Trophoblast cell (in vitro differentiated cells and primary cell): Measurements from ENCODE around the gene DDX3X.
"Not testable (repeated sequence)": the region's sequence is repeated elsewhere in the genome, so short reads cannot be mapped to it uniquely, and the experiment has no call there.

Experiments used
- DNase-seq, 2 donors: peaks; one replicate each; pipeline ENCODE4 v3.0.0-alpha.2; 2016
- H2AFZ ChIP-seq: 2 replicates; pipeline ENCODE4 v1.6.1; 2013; ENCODE audit warnings: low read length, moderate library complexity, mild to moderate bottlenecking; ENCODE audit not compliant: insufficient read depth, poor library complexity
- H2AK5ac ChIP-seq: 2 replicates; pipeline ENCODE4 v1.6.1; 2013; ENCODE audit warnings: mild to moderate bottlenecking, low read length
- H2BK120ac ChIP-seq: 2 replicates; pipeline ENCODE4 v1.6.1; 2013; ENCODE audit warnings: low read length, mild to moderate bottlenecking, moderate library complexity; ENCODE audit not compliant: insufficient read depth, poor library complexity
- H2BK12ac ChIP-seq: 2 replicates; pipeline ENCODE4 v1.6.1; 2013; ENCODE audit warnings: mild to moderate bottlenecking, low read length, moderate library complexity
- H2BK5ac ChIP-seq: 2 replicates; pipeline ENCODE4 v1.6.1; 2013; ENCODE audit warnings: low read length, low read depth, moderate library complexity, mild to moderate bottlenecking; ENCODE audit not compliant: poor library complexity
- H3K14ac ChIP-seq: 2 replicates; pipeline ENCODE4 v1.6.1; 2013; ENCODE audit warnings: mild to moderate bottlenecking, low read length
- H3K18ac ChIP-seq: 2 replicates; pipeline ENCODE4 v1.6.1; 2013; ENCODE audit warnings: mild to moderate bottlenecking, low read length
- H3K23ac ChIP-seq: 2 replicates; pipeline ENCODE4 v1.6.1; 2013; ENCODE audit warnings: low read length
- H3K27ac ChIP-seq: 2 replicates; pipeline ENCODE4 v1.5.1; 2013; ENCODE audit warnings: low read depth, mild to moderate bottlenecking, inconsistent platforms, low read length, moderate library complexity
- H3K27me3 ChIP-seq: 2 replicates; pipeline ENCODE4 v1.6.1; 2013; ENCODE audit warnings: inconsistent platforms, mild to moderate bottlenecking, low read length, moderate library complexity; ENCODE audit not compliant: insufficient read depth
- H3K36me3 ChIP-seq, 2 experiments: 1 replicate in 1 of 2; 2 replicates in 1 of 2; pipeline ENCODE4 v1.6.1; 2013; ENCODE audit warnings: low read length in 2 of 2, mild to moderate bottlenecking in 2 of 2, moderate library complexity in 1 of 2; ENCODE audit not compliant: insufficient read depth in 2 of 2, control insufficient read depth in 1 of 2
- H3K4ac ChIP-seq: 2 replicates; pipeline ENCODE4 v1.6.1; 2013; ENCODE audit warnings: low read depth, mild to moderate bottlenecking, low read length, moderate library complexity
- H3K4me1 ChIP-seq, 2 experiments: 1 replicate in 1 of 2; 2 replicates in 1 of 2; pipeline ENCODE4 v1.6.1; 2013; ENCODE audit warnings: low read length in 2 of 2, mild to moderate bottlenecking in 2 of 2, moderate library complexity in 1 of 2; ENCODE audit not compliant: insufficient read depth in 2 of 2, control insufficient read depth in 1 of 2
- H3K4me2 ChIP-seq: 2 replicates; pipeline ENCODE4 v1.6.1; 2013; ENCODE audit warnings: inconsistent platforms, mild to moderate bottlenecking, low read length, moderate library complexity
- H3K4me3 ChIP-seq: 2 replicates; pipeline ENCODE4 v1.5.1; 2013; ENCODE audit warnings: mild to moderate bottlenecking, low read depth, low read length, inconsistent platforms
- H3K79me1 ChIP-seq: one replicate; pipeline ENCODE4 v1.6.1; 2013; ENCODE audit warnings: low read length
- H3K79me2 ChIP-seq: 2 replicates; pipeline ENCODE4 v1.6.1; 2013; ENCODE audit warnings: low read length, mild to moderate bottlenecking; ENCODE audit not compliant: control insufficient read depth, insufficient read depth, poor library complexity
- H3K9ac ChIP-seq: 2 replicates; pipeline ENCODE4 v1.6.1; 2013; ENCODE audit warnings: mild to moderate bottlenecking, low read length
- H3K9me3 ChIP-seq: 2 replicates; pipeline ENCODE4 v1.6.1; 2013; ENCODE audit warnings: low read depth, mild to moderate bottlenecking, control low read depth, inconsistent platforms, low read length; ENCODE audit not compliant: insufficient read depth
- H4K12ac ChIP-seq: 2 replicates; pipeline ENCODE4 v1.6.1; 2013; ENCODE audit warnings: low read depth, mild to moderate bottlenecking, low read length, moderate library complexity
- H4K8ac ChIP-seq: 2 replicates; pipeline ENCODE4 v1.6.1; 2013; ENCODE audit warnings: low read depth, mild to moderate bottlenecking, low read length, moderate library complexity
- H4K91ac ChIP-seq: one replicate; pipeline ENCODE4 v1.6.1; 2013; ENCODE audit warnings: low read depth, mild to moderate bottlenecking, low read length, moderate library complexity
- WGBS: extraction: QIAGEN DNeasy Blood & Tissue Kit; methylation state at CpG from one replicate; pipeline ENCODE4 v1.1.7; 2013; ENCODE audit warnings: missing lambda C conversion rate; ENCODE audit not compliant: insufficient read length, insufficient coverage; ENCODE audit errors: extremely low coverage; 5-methylcytosine and 5-hydroxymethylcytosine counted together

The DDX3X gene

DNA sequence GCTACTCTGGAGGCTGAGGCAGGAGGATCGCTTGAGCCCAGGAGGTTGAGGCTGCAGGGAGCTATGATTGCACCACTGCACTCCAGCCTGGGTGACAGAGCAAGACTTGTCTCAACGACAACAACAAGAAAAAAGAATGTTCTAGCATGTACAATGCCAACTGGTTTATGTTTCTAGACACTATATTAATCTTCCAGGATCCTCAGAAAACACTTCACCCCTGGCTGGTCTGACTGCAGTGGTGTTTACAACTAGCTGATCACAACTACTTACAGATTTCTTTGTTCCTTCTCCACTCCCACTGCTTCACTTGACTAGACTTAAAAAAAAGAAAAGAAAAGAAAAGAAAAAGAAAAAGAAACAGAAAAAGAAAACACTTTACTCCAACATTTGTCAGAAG, 17.7 kb upstream of the DDX3X start:
- H3K9me3 ChIP-seq, H3K27ac ChIP-seq, H2BK5ac ChIP-seq, H3K9ac ChIP-seq, H2AFZ ChIP-seq, H3K4me1 ChIP-seq, H3K4ac ChIP-seq, H3K36me3 ChIP-seq, H3K18ac ChIP-seq, H3K23ac ChIP-seq, H4K8ac ChIP-seq, H4K12ac ChIP-seq, H2AK5ac ChIP-seq, H3K14ac ChIP-seq, H3K4me3 ChIP-seq, H3K79me1 ChIP-seq, H3K4me2 ChIP-seq, DNase-seq, H3K79me2 ChIP-seq, H4K91ac ChIP-seq, H2BK12ac ChIP-seq, H2BK120ac ChIP-seq, H3K27me3 ChIP-seq: not testable (repeated sequence)
- WGBS: no CpG with 5 or more reads among the region's 2 CpGs

DNA sequence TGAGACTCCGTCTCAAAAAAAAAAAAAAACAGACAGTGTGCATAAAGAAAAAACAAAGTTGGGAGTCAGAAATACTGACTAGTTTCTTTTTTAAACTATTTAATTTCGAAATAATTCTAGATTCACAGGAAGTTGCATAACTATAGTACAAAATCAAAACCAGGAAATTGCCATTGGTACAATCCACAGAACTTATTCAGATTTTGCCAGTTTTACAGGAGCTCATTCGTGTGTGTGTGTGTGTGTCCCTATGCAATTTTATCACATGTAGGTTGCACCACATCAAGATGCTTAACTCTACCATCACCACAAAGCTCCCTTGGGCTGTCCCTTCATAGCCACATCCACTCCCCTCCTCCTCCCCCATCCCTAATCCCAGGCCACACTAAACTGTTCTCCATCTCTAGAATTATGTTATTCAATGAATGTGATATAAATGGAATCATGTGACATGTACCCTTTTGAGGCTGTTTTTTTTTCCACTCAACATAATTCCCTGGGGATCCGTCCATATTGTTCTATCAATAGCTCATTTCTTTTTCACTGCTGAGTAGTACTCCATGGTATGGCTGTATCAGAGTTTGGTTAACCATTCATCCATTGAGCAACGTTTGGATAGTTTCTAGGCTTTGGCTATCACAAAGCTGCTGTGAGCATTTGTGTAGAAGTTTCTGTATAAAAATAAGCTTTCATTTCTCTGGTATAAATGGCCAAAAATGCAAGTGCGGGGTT, 16.3 kb upstream of the DDX3X start:
- H3K4me2 ChIP-seq: no peak overlapping the region
- H3K27me3 ChIP-seq: no peaks in the 10 kb centered on the region
- no peak overlapping the region for H2BK120ac ChIP-seq
- no peak for DNase-seq
- no peak overlapping the region for H3K4me3 ChIP-seq
- peaks cover 0 to 2% of the 10 kb centered on the region in 2 experiments for H3K4me1 ChIP-seq
- no peak overlapping the region for H3K9ac ChIP-seq
- whole genome bisulfite sequencing: no CpG with 5 or more reads among the region's 6 CpGs
- no peak overlapping the region for H2BK12ac ChIP-seq
- H2AFZ ChIP-seq: no peak overlapping the region
- no peak overlapping the region for H4K8ac ChIP-seq
- H2BK5ac ChIP-seq: no peak overlapping the region
- H3K18ac ChIP-seq: no peak overlapping the region
- H4K91ac ChIP-seq: no peak overlapping the region
- H4K12ac ChIP-seq: no peak overlapping the region
- no peak overlapping the region for H3K27ac ChIP-seq
- no peaks in the 10 kb centered on the region for H3K79me2 ChIP-seq
- no peaks in the 10 kb centered on the region for H3K36me3 ChIP-seq
- H3K79me1 ChIP-seq: no peaks in the 10 kb centered on the region
- no peak overlapping the region for H2AK5ac ChIP-seq
- no peak overlapping the region for H3K14ac ChIP-seq
- no peak overlapping the region for H3K23ac ChIP-seq
- no peak overlapping the region for H3K4ac ChIP-seq
- no peaks in the 10 kb centered on the region for H3K9me3 ChIP-seq

GRCh38 chrX:41320393-41320792, 13.6 kb upstream of the DDX3X start:
- Histone ChIP-seq H3K79me1 (no peaks in the 10 kb centered on the region), H3K4me3 (no peak overlapping the region), H3K79me2 (no peaks in the 10 kb centered on the region), H3K4ac (no peak overlapping the region), H3K9me3 (no peaks in the 10 kb centered on the region), H4K8ac (no peak overlapping the region), H3K18ac (no peak overlapping the region), H3K14ac (no peak overlapping the region), H4K12ac (no peak overlapping the region), H3K4me2 (no peak overlapping the region), H4K91ac (no peak overlapping the region), H3K23ac (no peak overlapping the region), H2BK5ac (no peak overlapping the region), H2BK120ac (no peak overlapping the region), H3K4me1 (no peaks in the 10 kb centered on the region), H2AK5ac (no peak overlapping the region), H2BK12ac (no peak overlapping the region), H3K27me3 (no peaks in the 10 kb centered on the region), H3K36me3 (no peaks in the 10 kb centered on the region), H3K27ac (no peak overlapping the region), H3K9ac (no peak overlapping the region), H2AFZ (no peak overlapping the region)
- WGBS: no CpG with 5 or more reads among the region's 5 CpGs
- DNase-seq: no peak

DNA sequence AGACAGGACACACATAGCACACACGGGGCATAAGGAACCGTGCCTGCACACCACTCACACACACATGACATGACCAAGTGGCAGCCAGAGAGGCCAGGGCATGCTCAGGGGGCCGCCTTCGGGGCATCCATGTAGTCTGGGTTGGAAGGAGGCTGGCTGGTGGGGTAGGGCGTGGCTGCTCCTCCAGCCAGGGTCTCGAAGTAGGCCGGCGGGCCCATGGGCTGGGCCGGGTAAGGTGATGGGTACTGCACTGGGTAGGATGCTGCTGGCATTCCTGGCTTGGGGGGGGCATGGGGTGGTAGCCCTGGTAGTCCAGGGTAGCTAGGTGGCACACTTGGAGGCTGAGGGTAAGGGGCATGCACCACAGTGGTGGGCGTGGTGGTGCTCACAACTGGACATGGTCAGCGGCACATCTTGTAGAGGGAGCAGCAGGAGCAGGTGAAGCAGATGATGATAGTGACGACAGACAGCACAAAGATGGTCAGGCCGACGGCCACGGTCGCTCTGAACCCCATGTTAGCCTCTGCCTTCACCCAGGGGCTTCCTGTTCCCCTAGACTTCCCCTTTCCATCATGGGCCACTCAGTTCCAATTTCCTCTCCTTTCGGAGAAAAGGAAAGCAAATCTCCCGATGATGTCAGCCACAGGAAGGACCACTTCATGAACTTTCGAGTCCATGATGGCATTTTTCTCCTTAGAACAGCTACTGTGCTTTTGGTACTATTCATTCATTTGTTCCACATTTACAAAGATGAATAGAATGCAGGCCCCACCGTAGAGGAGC, 10.9 kb upstream of the DDX3X start:
- H2AK5ac ChIP-seq: no peak overlapping the region
- no peak overlapping the region for H2BK12ac ChIP-seq
- no peak overlapping the region for H2AFZ ChIP-seq
- H2BK120ac ChIP-seq: no peak overlapping the region
- no peak overlapping the region for H4K12ac ChIP-seq
- H3K14ac ChIP-seq: no peak overlapping the region
- H3K79me2 ChIP-seq: no peaks in the 10 kb centered on the region
- no peak for DNase-seq
- no peaks in the 10 kb centered on the region for H3K36me3 ChIP-seq
- no peak overlapping the region for H3K4me3 ChIP-seq
- no peak overlapping the region for H3K9ac ChIP-seq
- H3K27me3 ChIP-seq: no peaks in the 10 kb centered on the region
- no peak overlapping the region for H3K23ac ChIP-seq
- no peak overlapping the region for H3K18ac ChIP-seq
- H3K27ac ChIP-seq: no peak overlapping the region
- H2BK5ac ChIP-seq: no peak overlapping the region
- no peak overlapping the region for H4K91ac ChIP-seq
- no peaks in the 10 kb centered on the region for H3K4me1 ChIP-seq
- no peak overlapping the region for H4K8ac ChIP-seq
- no peak overlapping the region for H3K4me2 ChIP-seq
- no peaks in the 10 kb centered on the region for H3K9me3 ChIP-seq
- H3K79me1 ChIP-seq: no peaks in the 10 kb centered on the region
- H3K4ac ChIP-seq: no peak overlapping the region
- no CpG with 5 or more reads among the region's 20 CpGs for WGBS
